Brain pericyte (primary cell): ENCODE measurements around the gene PXYLP1.

ENCODE experiments used
- DNase-seq: peaks from one replicate; pipeline ENCODE4 v3.0.0-alpha.2; 2012; ENCODE audit warnings: low read depth, low spot score

PXYLP1 gene

GRCh38 chr3:141249041-141249440 is 17.4 kb downstream of the PXYLP1 start:
- no peak for DNase-seq

- DNase-seq, result no peak
Measured at GRCh38 chr3:141250342-141250741, 18.7 kb downstream of the PXYLP1 start.

- DNase-seq, result no peak
Measured at GRCh38 chr3:141250828-141251227, 19.2 kb downstream of the PXYLP1 start.

- no peak for DNase-seq
Measured at GRCh38 chr3:141253326-141253725, 21.7 kb downstream of the PXYLP1 start.

- DNase-seq, result no peak
Measured at GRCh38 chr3:141253811-141254210, 22.2 kb downstream of the PXYLP1 start.

GRCh38 chr3:141255137-141255845 is 23.7 kb downstream of the PXYLP1 start:
- no peak for DNase-seq

- DNase-seq, result no peak
Measured at GRCh38 chr3:141255846-141256261, 24.2 kb downstream of the PXYLP1 start.

DNA sequence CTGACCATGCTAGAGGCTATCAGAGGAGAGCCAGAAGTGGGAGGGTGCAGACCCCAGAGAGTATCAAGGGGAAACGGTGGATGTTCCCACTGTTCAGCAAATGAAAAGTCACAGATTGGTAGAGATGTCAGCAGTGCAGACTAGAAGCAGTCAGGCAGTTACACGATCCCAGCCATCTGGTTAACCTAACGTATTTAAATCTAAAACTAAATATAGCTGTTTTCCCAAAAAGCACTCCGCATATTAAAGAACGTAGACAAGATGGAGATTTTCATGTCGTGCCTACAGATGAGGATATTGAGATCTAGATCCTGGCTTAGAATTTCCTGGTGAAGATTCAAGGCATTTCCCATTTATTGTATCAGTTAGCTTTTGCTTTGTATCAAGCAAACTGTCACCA is 25.2 kb downstream of the PXYLP1 start:
- DNase-seq, result no peak

DNA sequence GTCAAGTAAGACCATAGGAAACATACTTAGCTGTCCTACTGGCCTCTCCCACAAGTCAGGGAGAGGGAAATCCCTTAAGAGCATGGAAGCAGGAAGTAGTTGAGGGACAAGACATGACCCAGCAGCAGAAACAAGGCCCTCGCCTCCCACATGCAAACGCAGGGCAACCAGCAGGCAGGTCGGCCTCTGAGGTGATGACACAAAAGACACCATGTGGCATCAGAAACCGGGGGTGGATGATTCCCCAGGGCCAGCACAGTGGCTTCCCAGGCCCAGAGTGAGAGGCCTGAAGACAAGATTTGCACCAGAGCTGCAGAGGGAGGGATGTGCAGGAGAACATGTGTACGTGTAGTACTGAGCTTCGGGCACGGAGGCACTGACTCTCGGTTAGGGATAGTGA is 26.3 kb downstream of the PXYLP1 start:
- DNase-seq, result no peak

GRCh38 chr3:141258973-141259372 is 27.3 kb downstream of the PXYLP1 start:
- DNase-seq, result no peak

GRCh38 chr3:141259821-141260629 is 28.4 kb downstream of the PXYLP1 start:
- DNase-seq, result no peak

DNA sequence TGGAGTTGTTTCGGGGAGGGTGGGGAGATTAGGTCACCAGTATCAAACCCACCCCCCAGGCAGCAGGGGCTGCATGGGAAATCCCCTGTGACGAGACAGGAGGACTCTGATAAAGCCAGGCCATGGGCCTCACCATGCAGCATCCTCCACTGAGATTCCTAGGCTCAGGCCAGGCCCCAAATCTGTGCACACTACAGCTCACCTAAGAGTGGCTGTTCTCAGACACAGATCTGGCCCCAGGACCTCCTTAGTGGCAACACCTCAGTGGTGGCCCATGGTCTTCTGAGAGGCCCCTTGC is 29.0 kb downstream of the PXYLP1 start:
- DNase-seq, result no peak

GRCh38 chr3:141261472-141262307 is 30.1 kb downstream of the PXYLP1 start:
- DNase-seq, result no peak

- DNase-seq, result no peak
Measured at GRCh38 chr3:141262308-141262705, 30.7 kb downstream of the PXYLP1 start.

DNA sequence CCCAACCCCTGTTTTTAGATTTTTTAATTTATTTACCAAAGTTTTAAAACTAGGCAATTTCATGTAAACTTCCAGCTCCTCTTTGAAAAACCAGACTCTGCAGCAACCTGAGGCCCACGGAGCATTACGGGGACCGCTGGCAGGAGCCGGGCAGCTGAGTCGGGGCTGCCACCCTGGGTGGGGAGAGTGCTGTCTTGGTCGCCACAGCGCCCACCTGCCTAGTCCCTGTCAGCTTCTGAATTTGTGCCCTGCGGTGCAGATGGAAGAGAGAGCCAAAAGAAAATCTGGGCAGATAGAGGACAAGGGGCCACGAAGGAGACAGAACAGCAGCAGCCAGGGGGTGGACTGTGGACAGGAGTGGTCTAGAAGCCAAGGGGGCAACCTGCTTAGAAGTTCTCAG is 34.6 kb downstream of the PXYLP1 start:
- DNase-seq, result no peak

GRCh38 chr3:141266797-141267555 is 35.4 kb downstream of the PXYLP1 start:
- DNase-seq, result no peak

- no peak for DNase-seq
Measured at GRCh38 chr3:141267629-141268028, 36.0 kb downstream of the PXYLP1 start.

DNA sequence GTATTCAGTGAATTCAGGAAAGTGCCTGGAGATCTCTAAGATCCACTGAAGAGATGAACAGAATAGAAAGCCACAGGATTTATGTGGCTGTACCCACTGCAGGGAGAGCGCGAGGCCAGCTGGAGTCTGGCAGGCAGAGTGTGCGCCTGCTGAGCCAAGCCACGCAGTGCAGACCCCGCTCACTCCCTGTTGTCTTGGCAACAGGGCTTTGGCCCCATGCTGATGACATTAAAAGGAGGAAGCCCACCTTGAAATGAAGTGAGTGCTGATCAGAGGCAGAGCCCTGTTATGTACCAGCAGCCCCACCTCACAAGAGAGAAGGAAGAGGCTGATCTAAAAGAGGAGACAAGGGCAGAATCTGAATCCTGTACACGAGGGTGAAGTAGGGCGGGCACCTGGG is 36.7 kb downstream of the PXYLP1 start:
- no peak for DNase-seq

DNA sequence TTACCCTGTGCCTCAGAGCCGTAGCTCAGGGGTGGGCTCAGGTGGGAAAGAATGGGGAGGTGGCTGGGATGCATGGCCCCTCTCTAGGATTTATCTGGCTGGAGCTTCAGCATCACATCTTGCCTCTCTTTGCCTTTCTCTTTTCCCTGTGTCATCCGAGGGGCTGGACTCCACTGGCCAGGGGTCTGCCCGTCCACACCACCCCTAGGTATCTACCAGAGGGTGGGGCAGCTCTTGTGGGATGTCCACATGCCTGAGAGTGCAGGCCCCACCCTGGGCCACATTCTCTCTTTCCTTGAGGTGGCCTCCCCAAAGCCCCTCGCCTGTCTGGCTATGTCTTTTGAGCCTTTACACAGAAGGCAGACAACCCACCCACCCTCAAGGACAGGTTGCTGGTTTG is 37.2 kb downstream of the PXYLP1 start:
- no peak for DNase-seq

GRCh38 chr3:141269961-141270360 is 38.3 kb downstream of the PXYLP1 start:
- DNase-seq, result no peak

DNA sequence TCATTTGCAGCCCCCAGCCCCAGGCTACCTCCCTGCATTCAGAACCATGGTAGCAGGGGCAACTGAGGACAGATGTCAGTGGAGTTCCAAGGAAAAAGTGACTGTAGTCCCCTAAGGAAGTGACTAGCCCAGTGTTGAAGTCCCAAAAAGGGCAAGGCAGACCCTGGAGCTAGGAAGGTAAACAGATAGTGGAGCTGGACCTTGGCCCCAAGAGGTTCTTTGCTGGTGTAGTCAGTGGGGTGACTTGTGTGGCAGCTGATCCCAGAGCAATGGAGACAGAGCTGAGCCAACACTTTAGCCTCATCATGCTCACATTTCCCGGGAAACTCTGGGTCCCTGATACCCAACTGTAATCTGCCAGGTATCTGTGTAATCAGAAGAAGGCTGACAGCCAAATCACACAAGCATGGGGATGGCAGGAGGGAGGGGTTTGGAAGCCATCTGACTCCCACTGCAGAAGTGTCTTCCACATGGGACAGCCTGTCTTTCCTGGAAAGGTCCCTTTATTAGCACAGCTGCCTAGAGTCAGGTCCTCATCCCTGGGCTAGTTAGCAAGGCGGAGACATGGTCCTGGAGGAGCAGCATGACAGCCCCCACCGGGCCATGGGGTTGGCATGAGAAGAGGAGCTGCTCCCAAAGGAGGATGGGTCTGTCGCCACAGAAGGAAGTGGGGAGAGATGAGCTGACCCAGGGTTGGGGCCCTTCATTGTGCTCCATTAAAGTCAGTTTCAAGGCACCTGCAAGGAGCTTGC is 39.8 kb downstream of the PXYLP1 start:
- no peak for DNase-seq
